Spleen (tissue), 7 donors: Measurements from ENCODE around the gene RNF26.

Experiments used
- POLR2AphosphoS5 ChIP-seq, 3 donors: sonication (generic); formaldehyde crosslinking; IDR thresholded peaks; one replicate each; pipeline ENCODE4 v1.5.1; 2017; ENCODE audit warnings: antibody characterized with exemption in 3 of 3
- TF ChIP-seq, protein P1 (sequence below), 11 experiments: fragments of 200-600 bp in 7 of 11; fragments of 450-650 bp in 4 of 11; sonication (generic) in 4 of 11; IDR thresholded peaks in 8 of 11; conservative IDR thresholded peaks in 3 of 11; 1 replicate in 7 of 11; 2 replicates in 4 of 11; pipeline versions ENCODE4 v1.4.0 to v1.8.0; 2016 to 2021; ENCODE audit warnings: antibody characterized with exemption in 11 of 11, inconsistent platforms in 4 of 11, mild to moderate bottlenecking in 1 of 11
- donor health status: DM: no; HTN: no; CAD: no; lungs with moderate emphysema.
- donor health status: DM: no; HTN: no; CAD: no.
- donor health status: DM: no; HTN: no; CAD: no.

DNA sequence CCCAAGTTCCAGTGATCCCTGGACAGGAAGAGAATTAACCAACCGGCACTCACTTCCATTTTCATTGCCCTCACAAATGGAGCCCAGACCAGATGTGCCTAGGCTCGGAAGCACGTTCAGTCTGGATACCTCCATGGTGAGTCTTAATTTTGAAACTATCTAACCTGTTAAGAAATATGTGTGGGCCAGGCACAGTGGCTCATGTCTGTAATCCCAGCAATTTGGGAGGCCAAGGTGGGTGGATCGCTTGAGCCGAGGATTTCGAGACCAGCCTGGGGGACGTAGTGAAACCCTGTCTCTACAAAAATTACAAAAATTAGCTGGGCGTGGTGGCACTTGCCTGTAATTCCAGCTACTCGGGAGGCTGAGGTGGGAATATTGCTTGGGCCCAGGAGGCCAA, 48.9 kb upstream of the RNF26 start:
- TF ChIP-seq, protein P1, sequence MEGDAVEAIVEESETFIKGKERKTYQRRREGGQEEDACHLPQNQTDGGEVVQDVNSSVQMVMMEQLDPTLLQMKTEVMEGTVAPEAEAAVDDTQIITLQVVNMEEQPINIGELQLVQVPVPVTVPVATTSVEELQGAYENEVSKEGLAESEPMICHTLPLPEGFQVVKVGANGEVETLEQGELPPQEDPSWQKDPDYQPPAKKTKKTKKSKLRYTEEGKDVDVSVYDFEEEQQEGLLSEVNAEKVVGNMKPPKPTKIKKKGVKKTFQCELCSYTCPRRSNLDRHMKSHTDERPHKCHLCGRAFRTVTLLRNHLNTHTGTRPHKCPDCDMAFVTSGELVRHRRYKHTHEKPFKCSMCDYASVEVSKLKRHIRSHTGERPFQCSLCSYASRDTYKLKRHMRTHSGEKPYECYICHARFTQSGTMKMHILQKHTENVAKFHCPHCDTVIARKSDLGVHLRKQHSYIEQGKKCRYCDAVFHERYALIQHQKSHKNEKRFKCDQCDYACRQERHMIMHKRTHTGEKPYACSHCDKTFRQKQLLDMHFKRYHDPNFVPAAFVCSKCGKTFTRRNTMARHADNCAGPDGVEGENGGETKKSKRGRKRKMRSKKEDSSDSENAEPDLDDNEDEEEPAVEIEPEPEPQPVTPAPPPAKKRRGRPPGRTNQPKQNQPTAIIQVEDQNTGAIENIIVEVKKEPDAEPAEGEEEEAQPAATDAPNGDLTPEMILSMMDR (IDR thresholded peaks at IDR 0.05 in 8 of 11, conservative IDR thresholded peaks at IDR 0.05 in 3 of 11), result no peak
- no peak for TF ChIP-seq POLR2AphosphoS5 (IDR thresholded peaks at IDR 0.05)
